ENCODE measurements around the gene NEDD4L.

NEDD4L gene

DNA sequence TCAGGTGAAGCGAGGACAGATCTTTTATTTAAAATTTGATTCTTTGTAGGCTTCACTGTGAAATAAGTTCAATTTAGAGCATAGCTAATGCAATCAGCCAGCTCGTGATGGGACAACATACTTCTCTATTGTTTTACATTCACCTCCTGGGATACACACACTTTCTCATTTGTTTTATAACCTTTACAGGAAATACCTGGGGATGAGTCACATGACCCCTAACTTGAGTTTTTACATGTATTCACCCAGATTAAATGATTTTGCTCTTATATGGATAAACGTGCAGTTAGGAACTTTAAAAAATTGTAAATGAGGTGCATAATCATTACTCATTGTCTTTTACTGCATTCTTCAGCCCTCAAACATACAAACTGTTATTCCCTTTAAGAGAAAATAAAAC, 152.1 kb downstream of the NEDD4L start:
- no peak for DNase-seq
- intact Hi-C loops (cut with DNase I): no loop called here

DNA sequence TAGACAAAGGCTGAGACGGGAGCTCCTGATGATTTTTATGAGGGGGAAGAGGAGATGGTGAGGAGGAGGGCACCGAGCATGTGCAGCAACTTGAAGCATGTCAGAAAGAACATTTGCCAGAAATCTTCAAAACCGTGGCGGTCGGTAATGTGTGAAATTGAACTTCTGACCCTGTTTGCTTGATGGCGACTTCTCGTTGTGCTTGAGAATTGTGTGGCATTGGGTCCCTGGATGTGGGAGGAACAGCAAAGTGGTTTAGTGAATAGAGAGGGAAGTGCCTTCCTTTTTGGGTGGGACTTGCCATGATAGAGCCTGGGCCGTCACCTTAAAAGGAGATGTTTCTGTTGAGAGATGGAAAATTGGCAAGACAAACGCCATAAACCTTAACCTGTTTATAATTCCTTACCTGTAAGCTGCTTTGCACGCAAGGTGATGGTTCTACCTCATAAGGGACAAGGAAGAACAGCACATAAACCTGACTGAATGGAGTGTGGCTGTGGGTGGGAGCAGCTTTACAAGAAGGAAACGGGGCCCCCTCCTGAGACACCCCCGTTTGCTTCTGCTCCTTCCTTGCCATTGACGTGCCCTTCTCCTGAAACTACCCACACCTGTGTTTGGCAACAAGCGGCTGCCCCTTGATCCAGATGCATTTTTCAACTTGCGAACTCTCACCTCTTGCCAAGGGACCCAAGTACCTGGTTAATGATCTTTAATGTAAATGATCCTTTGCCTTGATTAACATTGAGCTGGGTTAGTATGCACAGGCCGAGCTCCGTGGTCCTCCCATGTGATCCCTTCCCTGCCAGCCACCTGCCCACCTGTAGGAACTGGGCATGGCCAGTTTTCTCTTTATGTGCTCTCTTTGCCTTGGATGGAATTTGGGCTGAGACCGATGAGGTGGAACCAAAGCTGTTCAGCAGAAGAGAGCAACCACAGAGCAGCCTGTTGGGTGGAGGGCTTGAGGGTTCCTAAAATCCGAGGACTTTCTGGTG, 153.2 kb downstream of the NEDD4L start:
- intact Hi-C loops (cut with DNase I): no loop called here
- no peak for DNase-seq

DNA sequence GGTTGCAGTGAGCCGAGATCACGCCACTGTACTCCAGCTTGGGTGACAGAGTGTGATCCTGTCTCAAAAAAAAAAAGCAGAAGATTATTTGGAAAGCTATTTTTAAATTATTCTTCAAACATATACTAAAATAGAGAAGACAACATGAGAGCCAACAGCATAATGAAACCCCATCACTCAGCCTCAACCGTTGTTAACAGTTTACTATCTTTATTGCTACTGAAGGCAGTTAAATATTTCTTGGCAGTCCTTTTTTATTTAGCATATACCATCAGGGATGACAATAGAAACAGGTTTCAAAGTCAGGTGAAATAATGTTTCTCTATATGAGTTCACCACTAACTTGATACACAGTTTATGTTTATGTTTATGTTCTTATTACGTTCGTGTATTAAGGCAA, 157.2 kb downstream of the NEDD4L start:
- DNase-seq: no peak
- intact Hi-C loops (cut with DNase I): no loop called here

DNA sequence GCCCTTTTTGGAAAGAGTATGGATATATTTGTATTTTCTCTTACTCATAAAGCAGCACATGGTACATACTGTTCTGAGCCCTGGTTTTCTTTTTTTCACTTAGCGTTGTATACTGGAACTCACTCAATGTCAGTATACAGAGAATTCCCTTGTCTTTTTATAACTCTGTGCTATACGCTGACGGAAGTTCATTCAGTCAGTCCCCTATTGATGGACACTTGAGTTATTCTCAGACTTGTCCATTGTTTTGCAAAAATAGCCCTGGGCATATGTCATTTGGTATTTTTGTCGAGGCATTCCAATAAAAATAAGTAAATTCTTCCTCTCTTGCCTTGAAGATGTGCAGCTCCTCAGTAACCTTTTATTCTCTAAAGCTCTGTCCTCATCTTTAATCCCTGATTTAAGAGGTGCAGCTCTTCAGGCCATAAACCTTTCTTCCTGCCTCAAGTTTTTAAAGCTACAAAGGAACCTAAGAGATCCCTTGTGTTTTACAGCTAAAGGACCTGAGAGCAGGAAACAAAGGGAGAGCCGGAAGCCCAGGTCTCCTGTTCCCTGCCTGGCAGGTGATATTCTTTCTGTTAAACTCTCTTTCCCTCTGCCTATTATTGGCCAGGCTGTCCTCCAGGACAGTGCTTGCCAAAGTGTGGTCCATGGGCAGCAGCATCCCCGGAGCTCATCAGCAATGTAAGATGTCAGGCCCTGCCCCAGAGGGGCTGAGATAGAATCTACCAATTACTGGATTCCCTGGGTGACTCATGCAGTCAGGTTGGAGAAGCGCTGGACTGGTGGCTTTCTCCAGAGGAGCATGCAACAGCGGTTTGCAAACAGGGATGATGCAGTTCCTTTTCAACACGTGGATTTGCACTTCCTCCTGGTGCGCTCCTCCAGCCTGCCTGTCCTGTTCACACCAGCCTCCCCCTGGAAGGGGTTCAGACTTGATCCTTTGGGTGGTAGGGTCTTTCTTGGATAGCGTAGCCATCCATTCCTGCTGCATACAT, 158.0 kb downstream of the NEDD4L start:
- intact Hi-C loops (cut with DNase I): no loop called here
- DNase-seq: peak in 5 of 10 donors; percentile 34 to 91 (median 72)

DNA sequence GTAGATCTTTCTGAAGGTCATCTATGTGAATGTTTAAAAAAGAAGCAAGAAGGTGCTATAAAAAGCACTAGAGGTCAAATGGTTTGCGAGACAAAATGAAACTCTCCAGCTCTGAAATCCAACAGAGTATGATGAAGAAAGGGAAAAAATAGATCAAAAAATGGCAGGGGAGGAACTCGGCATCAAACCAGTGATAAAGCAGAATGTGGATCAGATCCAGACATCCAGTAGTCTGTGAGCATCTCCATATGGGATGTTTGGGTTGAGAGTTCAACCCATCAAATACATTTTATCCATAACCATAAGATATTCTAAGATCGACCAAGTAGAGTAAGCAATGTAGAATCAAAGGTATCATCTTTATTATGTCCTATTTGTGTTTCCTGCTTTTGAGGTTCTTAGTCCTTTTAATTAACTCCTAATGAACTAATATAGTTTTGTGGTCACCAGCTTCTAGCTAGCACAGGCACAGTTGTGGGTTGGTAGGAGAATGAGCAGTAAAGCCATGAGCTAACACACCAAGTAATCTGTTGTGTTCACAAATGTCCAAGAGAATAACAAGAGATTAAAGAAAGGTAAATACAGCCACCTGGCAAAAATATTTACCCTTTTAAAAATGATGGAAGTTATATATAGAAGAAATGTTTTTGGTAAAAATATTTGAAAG, 160.9 kb downstream of the NEDD4L start:
- no peak for DNase-seq
- intact Hi-C loops (cut with DNase I): no loop called here

DNA sequence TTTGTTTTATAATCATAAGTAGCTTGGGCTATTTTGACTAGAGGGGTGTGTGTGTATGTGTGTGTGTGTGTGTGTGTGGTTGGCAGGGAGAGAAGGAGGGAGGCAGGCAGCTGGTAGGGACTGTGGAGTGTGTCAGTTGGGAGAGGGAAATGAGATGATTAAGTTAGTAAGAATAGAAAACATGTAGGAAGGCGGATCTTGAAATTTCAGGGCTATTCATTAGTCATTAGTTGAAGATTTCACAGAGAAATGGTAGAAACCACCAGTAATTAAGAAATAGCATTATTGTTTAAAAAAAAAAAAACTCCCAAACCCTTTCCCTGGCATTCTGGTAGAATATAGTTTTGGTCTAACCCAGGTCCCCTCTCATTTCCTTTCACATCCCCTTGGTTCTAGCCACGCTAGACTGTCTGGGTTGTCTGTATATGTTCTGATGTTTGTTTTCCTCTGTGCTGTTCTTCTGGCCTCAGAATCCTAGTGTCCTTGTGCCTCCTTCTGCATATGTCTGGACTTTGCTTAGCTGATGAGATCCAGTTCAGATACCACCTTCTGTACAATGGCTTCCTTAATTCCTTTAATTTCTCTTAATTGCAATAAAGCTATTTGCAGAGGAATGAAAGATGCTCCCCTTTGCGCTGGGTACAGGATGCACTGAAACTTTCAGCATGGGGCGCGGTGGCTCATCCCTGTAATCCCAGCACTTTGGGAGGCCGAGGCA, 161.6 kb downstream of the NEDD4L start:
- DNase-seq: no peak
- intact Hi-C loops (cut with DNase I): no loop called here

DNA sequence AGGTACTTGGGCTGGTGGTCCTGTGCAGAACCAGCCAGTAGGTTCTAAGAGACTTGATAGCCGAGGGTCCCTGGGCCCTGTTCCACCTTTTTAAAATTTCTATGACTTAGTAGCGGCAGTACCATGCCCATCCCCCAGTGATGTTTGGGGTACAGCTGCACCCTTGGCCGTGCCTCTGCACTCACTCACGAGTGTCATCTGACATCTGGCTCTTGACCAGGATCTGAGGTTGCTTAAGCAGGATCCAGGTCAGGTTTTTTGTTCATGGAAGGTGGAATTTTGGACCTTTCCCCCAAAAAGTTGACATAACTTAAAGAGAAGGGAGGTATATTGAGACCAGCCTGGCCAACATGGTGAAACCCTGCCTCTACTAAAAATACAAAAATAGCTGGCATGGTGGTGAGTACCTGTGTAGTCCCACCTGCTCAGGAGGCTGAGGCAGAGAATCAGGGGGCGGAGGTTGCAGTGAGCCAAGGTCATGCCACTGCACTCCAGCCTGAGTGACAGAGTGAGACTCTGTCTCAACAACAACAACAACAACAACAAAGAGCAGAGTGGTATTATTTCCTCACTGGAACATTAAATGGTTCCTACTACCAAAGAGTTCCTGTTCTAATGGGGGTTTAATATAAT, 163.6 kb downstream of the NEDD4L start:
- intact Hi-C loops (cut with DNase I): no loop called here
- DNase-seq: no peak

DNA sequence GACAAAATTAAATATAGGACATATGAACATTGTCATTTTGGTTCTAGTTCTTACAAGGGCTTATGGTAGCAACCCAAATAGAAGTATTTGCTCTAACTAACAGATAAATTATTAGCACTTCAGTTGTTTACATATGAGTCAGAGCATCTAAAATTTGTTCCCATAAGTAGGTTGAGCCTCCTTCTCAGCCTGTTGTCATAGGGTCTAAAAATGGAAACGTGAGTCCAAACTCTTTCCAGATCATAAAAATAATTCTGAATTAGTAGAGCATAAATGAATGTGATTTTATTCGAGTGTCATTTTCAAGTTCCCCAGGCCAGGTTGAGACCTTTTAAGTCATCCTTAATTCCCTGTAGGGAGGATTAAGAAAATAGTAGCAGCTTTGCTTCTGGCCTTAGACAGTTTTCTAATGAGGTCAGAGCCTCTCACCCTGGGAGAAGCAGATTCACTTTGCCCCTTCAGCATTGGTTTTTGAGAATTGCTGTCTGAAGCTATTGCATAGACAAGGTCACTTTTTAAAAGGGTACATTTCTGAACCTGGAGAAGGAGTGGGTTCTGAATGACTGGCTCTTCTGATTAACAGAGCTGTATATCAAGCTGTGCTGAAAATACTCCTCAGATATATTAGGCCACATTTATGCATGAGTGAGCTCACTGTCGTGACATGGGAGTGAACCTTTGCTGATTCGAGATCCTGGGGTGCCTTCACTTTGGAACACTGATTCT, 164.3 kb downstream of the NEDD4L start:
- intact Hi-C loops (cut with DNase I): no loop called here
- no peak for DNase-seq

DNA sequence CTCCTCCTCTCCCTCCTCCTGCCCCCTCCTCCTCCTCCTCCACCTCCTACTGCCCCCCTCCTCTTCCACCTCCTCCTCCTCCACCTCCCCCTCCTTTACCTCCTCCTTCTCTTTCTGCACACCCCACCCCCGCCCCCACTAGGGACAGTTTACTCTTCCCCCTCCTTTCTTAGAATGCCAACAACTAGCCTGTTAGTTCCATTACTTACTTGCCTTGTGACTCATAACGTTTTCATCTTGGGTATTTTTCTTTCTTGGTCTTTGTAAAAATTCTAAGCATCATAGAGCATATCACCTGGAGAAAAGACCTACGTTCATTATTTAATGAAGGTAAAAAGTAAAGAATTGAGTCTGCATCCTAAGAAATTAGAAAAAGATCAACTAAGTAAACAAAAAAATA, 165.3 kb downstream of the NEDD4L start:
- intact Hi-C loops (cut with DNase I): no loop called here
- DNase-seq: no peak

DNA sequence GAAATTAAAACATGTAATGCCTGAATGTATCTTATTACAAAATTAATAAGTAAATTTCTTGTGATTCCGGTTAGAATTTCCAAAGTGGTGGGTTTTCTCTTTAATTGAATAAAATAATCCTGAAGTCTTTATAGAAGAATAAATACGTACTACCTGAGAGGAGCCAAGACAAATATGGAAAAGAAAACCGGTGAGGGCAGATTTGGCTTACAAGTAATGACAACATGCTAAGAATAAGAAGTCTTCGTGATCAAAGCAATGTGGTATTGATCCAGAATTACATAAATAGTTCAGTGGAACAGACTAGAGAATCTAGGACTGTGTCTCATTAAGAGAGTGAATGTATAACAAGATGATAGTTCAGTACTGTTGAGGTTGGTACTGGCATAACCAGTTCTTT, 167.5 kb downstream of the NEDD4L start:
- intact Hi-C loops (cut with DNase I): no loop called here

DNA sequence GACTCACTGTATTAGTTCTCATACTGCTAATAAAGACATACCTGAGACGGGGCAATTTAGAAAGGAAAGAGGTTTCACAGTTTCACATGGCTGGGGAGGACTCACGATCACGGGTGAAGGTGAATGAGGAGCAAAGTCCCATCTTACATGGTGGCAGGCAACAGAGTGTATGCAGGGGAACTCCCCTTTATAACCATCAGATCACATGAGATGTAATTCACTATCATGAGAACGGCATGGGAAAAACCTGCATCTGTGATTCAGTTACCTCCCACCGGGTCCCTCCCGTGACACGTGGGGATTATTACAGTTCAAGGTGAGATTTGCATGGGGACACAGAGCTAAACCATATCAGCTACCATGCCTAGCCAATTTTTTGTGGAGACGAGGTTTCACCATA, 168.2 kb downstream of the NEDD4L start:
- DNase-seq: no peak
- intact Hi-C loops (cut with DNase I): no loop called here

More for the DNA sequence above, 167.5 kb downstream of the NEDD4L start:
- DNase-seq: no peak

DNA sequence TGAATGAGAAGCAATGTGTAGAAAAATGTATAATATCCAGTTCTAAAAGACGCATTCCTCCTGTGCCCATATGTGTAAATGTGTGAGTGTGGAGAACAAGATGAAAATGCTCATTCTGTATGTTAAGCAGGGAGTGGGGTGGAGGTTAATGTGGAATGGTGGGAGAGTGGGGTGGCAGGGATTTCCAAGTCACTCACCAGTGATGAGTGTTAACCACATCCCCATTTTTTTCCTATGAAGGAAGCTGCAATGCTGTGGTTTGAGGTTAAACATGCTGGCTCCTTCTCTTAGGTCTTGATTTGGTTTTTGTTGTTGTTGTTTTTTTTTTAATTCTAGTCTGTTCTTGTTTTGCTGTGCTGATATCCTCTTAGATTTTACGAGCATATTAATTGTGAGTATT, 169.4 kb downstream of the NEDD4L start:
- intact Hi-C loops (cut with DNase I): no loop called here
- DNase-seq: no peak

DNA sequence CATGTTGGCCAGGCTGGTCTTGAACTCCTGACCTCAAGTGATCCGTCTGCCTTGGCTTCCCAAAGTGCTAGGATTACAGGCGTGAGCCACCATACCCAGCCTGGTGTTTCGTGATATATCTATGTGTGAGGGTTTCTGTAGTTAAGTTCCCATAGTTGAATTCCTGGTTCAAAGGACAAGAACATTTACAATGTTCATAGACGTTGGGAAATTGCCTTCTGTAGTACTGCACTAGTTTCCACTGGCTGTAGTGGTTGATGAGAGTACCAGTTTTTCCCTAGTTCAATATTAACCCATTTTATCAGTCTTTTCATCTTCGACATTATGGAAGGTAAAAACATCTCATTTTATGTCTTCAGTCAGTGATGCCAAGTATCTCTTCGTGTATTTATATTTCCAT, 171.0 kb downstream of the NEDD4L start:
- no peak for DNase-seq
- intact Hi-C loops (cut with DNase I): no loop called here

DNA sequence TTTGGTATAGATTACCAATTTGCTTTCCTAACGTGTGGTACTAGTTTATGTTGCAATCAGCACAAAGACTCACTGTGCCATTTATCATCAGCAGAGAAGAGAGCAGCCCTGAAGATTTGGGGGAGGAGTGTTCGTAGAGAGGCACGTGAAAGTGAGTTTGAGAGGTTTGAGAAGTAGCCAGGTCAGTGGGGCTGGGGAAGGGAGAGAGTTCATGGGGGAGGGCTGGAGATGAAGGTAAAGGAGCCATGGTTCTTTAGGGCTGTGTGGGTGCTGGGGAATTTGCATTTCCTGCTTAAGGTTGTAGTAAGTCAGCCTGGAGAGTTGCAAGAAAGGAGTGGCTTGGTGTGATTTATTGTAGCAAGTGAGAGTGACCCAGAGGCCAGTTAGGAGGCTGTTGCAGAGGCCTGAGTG, 172.1 kb downstream of the NEDD4L start:
- DNase-seq: no peak
- intact Hi-C loops (cut with DNase I): no loop called here

DNA sequence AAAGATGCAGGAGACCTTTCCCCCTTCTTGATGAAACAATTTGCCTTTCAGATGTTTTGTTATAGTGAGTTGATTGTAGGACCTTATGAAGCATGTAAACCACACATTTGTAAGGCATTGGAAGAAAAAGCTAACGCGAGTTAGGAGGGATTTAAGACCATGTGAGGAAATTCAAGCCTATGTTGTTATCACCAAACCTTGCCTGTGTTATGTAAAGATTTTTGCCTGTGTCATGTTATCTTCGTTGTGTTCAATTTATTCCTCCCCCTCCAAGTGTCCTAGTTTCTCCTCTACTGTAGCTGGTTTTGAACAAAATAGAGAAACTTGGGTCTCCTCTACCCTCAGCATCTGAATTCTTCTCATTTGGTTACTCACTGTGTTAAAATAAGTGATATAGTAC, 173.0 kb downstream of the NEDD4L start:
- intact Hi-C loops (cut with DNase I): no loop called here
- DNase-seq: no peak

DNA sequence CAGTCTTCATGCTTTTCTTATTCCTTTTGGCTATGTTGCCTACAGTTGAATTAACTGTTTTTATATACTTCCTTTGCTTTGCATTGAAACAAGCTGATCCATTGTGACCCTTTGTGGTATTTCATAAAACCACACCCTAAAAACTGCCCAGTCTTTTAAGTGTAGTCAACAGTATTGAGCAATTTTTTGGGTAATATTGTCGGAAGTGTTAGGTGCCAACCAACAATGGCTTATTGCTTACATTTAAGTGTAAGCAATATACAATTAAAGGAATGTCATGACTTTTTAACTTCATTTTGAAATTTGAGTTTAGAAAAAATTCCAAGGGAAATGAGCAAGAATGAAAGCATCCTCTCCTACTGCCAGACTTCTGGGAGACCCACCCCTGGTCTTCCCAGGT, 174.1 kb downstream of the NEDD4L start:
- DNase-seq: no peak
- intact Hi-C loops (cut with DNase I): no loop called here

DNA sequence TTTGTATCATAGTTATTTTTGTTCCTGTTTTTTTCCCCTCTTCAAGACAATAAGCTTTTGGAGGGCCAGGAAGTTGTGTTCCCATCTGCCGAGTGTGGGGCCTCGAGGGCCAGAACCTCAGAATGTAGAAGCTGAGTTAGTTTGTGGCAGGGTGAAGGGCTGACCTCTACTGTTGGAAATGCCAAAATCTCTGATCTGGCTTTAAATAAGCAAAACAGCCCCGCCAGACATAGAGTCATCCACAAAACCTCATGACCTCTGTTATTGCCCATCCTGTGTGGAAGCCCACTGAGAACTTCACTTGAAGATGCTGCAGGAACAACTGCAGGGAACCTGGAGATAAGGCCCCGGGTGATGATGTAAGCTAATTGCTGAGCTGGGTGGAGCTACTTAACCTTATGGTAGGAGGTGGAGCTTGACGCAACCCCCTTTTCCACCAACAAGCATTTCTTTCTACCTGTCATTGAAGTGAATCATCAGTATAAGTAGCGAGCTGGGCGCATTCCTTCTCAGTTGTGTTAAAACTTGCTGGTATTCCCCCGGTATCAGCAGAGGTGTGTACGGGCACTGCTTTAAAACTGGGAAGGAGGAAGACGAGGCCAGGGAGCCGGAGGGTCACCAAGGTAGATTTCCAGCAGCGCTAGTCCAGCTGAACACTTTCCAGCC, 177.2 kb downstream of the NEDD4L start:
- intact Hi-C loops (cut with DNase I): no loop called here

DNA sequence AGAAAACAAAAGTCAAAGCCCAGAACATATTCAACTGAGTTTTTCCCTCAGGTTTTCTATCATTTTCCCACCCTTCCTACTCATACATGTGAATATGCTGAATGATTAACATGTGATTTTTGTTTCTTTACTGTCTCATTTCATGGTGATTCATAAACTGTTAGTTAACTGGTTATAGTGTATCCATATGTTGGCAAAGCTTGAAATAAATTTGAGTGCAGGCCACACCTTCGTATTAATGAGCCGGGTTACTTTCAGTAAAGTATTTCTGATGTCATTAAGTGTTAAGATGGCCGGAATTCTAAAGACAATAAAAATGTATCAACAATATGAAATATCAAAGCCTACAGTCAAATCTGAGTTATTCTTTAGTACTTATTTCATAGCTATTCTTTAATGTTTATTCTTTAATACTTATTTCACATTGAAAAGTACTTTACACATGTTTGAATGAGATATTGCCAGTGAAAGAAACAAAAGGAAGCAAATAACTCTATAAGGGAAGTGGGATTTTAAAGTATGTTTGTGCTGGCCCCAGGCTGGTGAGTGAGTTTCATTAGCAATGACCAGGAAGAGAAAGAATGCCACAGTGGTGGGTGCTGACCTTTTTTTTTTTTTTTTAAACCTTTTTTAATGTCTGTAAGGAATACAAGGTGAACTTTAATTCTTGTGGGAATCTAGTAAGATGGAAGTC, 178.6 kb downstream of the NEDD4L start:
- intact Hi-C loops (cut with DNase I): no loop called here
- no peak for DNase-seq

More for the DNA sequence above, 177.2 kb downstream of the NEDD4L start:
- DNase-seq: no peak

Measured in posterior cingulate gyrus (tissue), 11 donors.